ENCODE results near the gene DCAF5.
"Not testable (repeated sequence)": the region's sequence is repeated elsewhere in the genome, so short reads cannot be mapped to it uniquely, and the experiment has no call there.

DCAF5 gene

GRCh38 chr14:69081271-69081670 lies 71.6 kb downstream of the DCAF5 start:
- H3K9me3 Mint-ChIP-seq = no peaks in the 10 kb centered on the region
- H3K4me1 Mint-ChIP-seq = peaks cover 24% of the 10 kb centered on the region
- TF ChIP-seq CTCF (IDR thresholded peaks at IDR 0.05; ENCODE audit: unreplicated experiment in 3 of 3) = no peak
- H3K4me3 Mint-ChIP-seq = no peak overlapping the region
- H3K27ac Mint-ChIP-seq = peak overlapping the region in 2 of 3 experiments; percentile 34 to 72
- peaks cover 56% of the 10 kb centered on the region for H3K36me3 Mint-ChIP-seq (ENCODE audit: low read depth)
- H3K27me3 Mint-ChIP-seq (ENCODE audit: low read depth) = no peaks in the 10 kb centered on the region

GRCh38 chr14:69079747-69080146 lies 73.2 kb downstream of the DCAF5 start:
- H3K27ac Mint-ChIP-seq = peak overlapping the region; percentile 82 to 94 (median 94)
- no peak overlapping the region for H3K4me3 Mint-ChIP-seq
- peaks cover 50% of the 10 kb centered on the region for H3K36me3 Mint-ChIP-seq (ENCODE audit: low read depth)
- no peaks in the 10 kb centered on the region for H3K27me3 Mint-ChIP-seq (ENCODE audit: low read depth)
- no peak for TF ChIP-seq CTCF (IDR thresholded peaks at IDR 0.05; ENCODE audit: unreplicated experiment in 3 of 3)
- no peaks in the 10 kb centered on the region for H3K9me3 Mint-ChIP-seq
- peaks cover 24% of the 10 kb centered on the region for H3K4me1 Mint-ChIP-seq

DNA sequence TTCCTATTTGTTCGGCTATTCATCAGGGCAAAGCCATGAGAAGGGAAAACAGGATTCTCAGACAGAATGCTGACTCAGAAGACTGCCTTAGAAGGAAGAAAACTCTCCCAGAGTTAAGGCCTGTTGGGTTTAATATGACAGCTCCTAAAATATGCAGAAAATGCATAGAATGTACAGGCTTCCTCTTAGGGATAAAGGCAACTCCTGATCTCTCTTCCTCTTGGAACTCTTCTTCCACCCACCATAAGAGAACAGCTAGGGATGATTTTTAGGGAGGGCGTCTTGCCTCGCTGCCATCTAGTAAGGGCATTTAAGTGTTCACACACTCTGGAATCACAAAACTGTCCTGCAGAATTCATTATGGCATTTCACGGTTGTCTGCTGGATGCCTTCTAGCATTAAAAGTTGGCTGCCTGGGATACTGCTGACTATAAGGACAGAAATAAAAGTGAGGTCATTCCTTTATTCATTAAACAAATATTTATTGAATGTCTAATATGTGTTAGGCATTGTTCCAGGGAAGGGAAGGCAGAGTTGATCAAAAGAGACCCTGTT lies 73.7 kb downstream of the DCAF5 start:
- no peaks in the 10 kb centered on the region for H3K27me3 Mint-ChIP-seq (ENCODE audit: low read depth)
- H3K4me1 Mint-ChIP-seq = peaks cover 24% of the 10 kb centered on the region
- H3K9me3 Mint-ChIP-seq = no peaks in the 10 kb centered on the region
- H3K4me3 Mint-ChIP-seq = no peak overlapping the region
- TF ChIP-seq CTCF (IDR thresholded peaks at IDR 0.05; ENCODE audit: unreplicated experiment in 3 of 3) = no peak
- H3K36me3 Mint-ChIP-seq (ENCODE audit: low read depth) = peaks cover 50% of the 10 kb centered on the region
- H3K27ac Mint-ChIP-seq = peak overlapping the region; percentile 82 to 94 (median 94)

DNA sequence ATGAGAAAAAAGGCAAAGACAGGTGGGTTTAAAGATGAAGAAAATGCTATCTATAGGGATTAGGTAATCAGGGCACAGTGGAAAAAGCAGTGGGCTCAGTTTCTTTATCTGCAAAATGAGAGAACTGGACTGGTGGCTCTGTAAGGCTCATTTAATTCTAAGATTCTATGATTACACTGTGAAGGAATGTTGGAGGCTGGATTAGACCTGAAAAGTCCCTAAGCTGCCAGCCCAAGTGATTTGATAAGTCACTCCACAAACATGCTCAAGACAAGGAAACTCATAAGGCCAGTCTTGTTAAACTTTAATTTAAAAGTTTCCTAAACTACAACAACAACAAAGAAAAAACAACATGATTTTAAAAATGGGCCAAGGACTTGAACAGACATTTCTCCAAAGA lies 75.1 kb downstream of the DCAF5 start:
- H3K9me3 Mint-ChIP-seq = no peaks in the 10 kb centered on the region
- no peaks in the 10 kb centered on the region for H3K27me3 Mint-ChIP-seq (ENCODE audit: low read depth)
- TF ChIP-seq CTCF (IDR thresholded peaks at IDR 0.05; ENCODE audit: unreplicated experiment in 3 of 3) = no peak
- H3K4me1 Mint-ChIP-seq = peaks cover 24% of the 10 kb centered on the region
- H3K27ac Mint-ChIP-seq = peak overlapping the region; percentile 82 to 94 (median 94)
- no peak overlapping the region for H3K4me3 Mint-ChIP-seq
- H3K36me3 Mint-ChIP-seq (ENCODE audit: low read depth) = peaks cover 51% of the 10 kb centered on the region

DNA sequence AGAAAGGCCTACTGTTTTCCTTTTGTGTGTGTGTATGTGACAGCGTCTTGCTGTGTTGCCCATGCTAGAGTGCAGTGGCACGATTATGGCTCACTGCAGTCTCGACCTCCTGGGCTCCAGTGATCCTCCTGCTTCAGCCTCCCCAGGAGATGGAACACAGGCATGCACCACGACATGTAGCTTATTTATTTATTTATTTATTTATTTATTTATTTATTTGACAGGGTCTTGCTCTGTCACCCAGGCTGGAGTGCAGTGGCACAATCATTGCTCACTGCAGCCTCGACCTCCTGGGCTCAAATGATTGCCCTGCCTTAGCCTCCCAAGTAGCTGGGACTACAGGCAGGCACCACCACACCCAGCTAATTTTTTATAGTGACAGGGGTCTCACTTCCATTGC lies 75.7 kb downstream of the DCAF5 start:
- H3K27me3 Mint-ChIP-seq (ENCODE audit: low read depth); H3K9me3 Mint-ChIP-seq; H3K27ac Mint-ChIP-seq; H3K4me3 Mint-ChIP-seq: not testable (repeated sequence)
- peaks cover 24% of the 10 kb centered on the region for H3K4me1 Mint-ChIP-seq
- H3K36me3 Mint-ChIP-seq (ENCODE audit: low read depth) = peaks cover 58% of the 10 kb centered on the region

DNA sequence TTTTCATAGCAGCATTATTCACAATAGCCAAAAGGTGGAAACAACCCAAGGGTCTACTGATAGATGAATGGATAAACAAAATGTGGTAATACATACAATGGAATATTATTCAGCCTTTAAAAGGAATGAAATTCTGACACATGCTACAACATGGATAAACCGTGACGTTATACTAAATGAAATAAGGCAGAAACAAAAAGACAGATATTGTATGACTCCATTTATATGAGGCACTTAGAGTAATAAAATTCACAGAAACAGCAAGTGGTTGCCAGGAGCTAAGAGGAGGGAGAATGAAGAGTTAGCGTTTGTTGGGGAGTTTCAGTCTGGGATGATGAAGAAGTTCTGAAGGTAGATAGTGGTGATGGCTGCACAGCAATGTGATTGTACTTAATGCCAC lies 76.6 kb downstream of the DCAF5 start:
- Mint-ChIP-seq H3K4me1 (peaks cover 24% of the 10 kb centered on the region), H3K27me3 (ENCODE audit: low read depth) (no peaks in the 10 kb centered on the region), H3K9me3 (no peaks in the 10 kb centered on the region), H3K36me3 (ENCODE audit: low read depth) (peaks cover 58% of the 10 kb centered on the region), H3K27ac (peak overlapping the region in 1 of 3 experiments; percentile 4), H3K4me3 (no peak overlapping the region)
- no peak for TF ChIP-seq CTCF (IDR thresholded peaks at IDR 0.05; ENCODE audit: unreplicated experiment in 3 of 3)
